ENCODE results near the gene DSCAM. TPM values are rescaled to one million over a fixed set of nuclear protein-coding genes. Genes with fewer than 3 reads are reported as not detected.
"Not testable (repeated sequence)": the region's sequence is repeated elsewhere in the genome, so short reads cannot be mapped to it uniquely, and the experiment has no call there.

Gene DSCAM
- total and polyA plus RNA-seq, 4 donors: 0.02 to 0.25 (median 0.09) TPM

DNA sequence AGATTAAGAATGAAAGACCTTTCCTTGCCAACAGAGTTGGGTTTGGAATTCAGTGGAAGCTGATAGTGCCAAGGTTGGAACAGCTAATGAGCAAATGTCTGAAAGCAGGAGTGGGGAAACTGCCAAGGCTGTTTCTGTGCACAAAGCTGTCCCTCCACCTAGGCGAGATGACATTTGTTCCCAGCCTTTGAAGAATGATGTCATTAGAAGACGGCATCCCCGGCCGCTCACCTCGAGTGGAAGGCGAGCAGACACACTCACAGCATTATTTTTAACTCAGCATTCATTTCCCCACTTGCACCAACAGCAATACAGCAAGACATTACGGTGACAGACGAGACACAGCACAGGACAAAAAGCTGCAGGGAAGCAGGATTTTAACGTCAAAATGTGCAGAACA, 515.8 kb downstream of the DSCAM start:
- Histone ChIP-seq H3K4me1 (ENCODE audit: control insufficient read depth in 5 of 5, insufficient read depth in 5 of 5, low read length in 5 of 5) (no peaks in the 10 kb centered on the region), H3K9ac (ENCODE audit: insufficient read depth in 1 of 2, low read length in 2 of 2) (no peak overlapping the region), H3K27me3 (ENCODE audit: control insufficient read depth in 3 of 3, insufficient read depth in 3 of 3, low read length in 2 of 3) (no peaks in the 10 kb centered on the region), H3K36me3 (ENCODE audit: control insufficient read depth in 4 of 4, insufficient read depth in 4 of 4, low read length in 4 of 4) (no peaks in the 10 kb centered on the region), H3K9me3 (ENCODE audit: control insufficient read depth in 4 of 4, insufficient read depth in 3 of 4, low read length in 3 of 4) (no peaks in the 10 kb centered on the region), H3K27ac (ENCODE audit: low read depth in 1 of 2, low read length in 1 of 2) (no peak overlapping the region), H3K4me3 (no peak overlapping the region)
- TF ChIP-seq, protein P1, sequence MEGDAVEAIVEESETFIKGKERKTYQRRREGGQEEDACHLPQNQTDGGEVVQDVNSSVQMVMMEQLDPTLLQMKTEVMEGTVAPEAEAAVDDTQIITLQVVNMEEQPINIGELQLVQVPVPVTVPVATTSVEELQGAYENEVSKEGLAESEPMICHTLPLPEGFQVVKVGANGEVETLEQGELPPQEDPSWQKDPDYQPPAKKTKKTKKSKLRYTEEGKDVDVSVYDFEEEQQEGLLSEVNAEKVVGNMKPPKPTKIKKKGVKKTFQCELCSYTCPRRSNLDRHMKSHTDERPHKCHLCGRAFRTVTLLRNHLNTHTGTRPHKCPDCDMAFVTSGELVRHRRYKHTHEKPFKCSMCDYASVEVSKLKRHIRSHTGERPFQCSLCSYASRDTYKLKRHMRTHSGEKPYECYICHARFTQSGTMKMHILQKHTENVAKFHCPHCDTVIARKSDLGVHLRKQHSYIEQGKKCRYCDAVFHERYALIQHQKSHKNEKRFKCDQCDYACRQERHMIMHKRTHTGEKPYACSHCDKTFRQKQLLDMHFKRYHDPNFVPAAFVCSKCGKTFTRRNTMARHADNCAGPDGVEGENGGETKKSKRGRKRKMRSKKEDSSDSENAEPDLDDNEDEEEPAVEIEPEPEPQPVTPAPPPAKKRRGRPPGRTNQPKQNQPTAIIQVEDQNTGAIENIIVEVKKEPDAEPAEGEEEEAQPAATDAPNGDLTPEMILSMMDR (IDR thresholded peaks at IDR 0.05; ENCODE audit: control extremely low read depth, extremely low read depth): no peak
- DNase-seq (no peak), ATAC-seq (ENCODE audit: insufficient read depth, low FRiP score) (no peak)
- 42 to 60% methylated on average over 9 of the region's 9 CpGs for WGBS, 2 donors

DNA sequence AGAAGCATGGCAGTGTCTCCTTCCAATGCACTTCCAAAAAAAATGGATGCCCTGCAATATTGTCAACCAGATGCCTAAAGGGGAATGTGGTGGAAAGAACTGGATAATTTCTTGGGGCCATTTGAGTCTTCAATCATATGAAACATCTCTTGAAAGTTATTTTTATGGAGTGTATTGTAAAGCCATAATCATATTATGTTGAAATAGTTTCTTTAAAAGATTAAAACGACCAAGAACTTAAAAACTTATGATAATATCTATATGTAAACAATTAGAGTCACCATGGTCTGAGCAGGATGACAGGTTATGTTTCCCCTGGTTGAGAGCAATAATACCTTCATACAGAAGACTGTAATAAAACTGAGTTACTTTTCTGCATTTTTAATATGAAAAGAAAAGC, 522.6 kb downstream of the DSCAM start:
- Histone ChIP-seq H3K27ac (ENCODE audit: low read depth in 1 of 2, low read length in 1 of 2) (no peak overlapping the region), H3K27me3 (ENCODE audit: control insufficient read depth in 3 of 3, insufficient read depth in 3 of 3, low read length in 2 of 3) (no peaks in the 10 kb centered on the region), H3K36me3 (ENCODE audit: control insufficient read depth in 4 of 4, insufficient read depth in 4 of 4, low read length in 4 of 4) (no peaks in the 10 kb centered on the region), H3K4me1 (ENCODE audit: control insufficient read depth in 5 of 5, insufficient read depth in 5 of 5, low read length in 5 of 5) (no peaks in the 10 kb centered on the region), H3K4me3 (no peak overlapping the region), H3K9ac (ENCODE audit: insufficient read depth in 1 of 2, low read length in 2 of 2) (no peak overlapping the region), H3K9me3 (ENCODE audit: control insufficient read depth in 4 of 4, insufficient read depth in 3 of 4, low read length in 3 of 4) (no peaks in the 10 kb centered on the region)
- DNase-seq (no peak), ATAC-seq (ENCODE audit: insufficient read depth, low FRiP score) (no peak)
- WGBS, 2 donors: 14 to 38% methylated on average over 1 of the region's 1 CpG
- TF ChIP-seq, protein P1 (IDR thresholded peaks at IDR 0.05; ENCODE audit: control extremely low read depth, extremely low read depth): no peak

DNA sequence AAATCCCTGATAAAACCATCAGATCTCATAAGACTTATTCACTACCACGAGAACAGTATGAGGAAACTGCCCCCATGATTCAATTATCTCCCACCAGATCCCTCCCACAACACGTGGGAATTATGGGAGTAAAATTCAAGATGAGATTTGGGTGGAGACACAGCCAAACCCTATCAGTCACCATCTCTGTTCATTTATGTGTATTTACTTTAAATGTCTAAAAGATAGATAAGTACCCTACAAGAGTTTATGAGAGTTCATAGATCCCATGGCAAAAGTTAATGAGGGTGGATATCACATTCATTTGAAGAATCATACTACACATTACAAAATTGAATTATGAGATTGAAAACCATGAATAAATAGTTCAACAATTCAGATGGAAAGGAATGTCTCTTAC, 526.2 kb downstream of the DSCAM start:
- not testable (repeated sequence) for H3K36me3 ChIP-seq (ENCODE audit: control insufficient read depth in 4 of 4, insufficient read depth in 4 of 4, low read length in 4 of 4); H3K27me3 ChIP-seq (ENCODE audit: control insufficient read depth in 3 of 3, insufficient read depth in 3 of 3, low read length in 2 of 3); H3K4me1 ChIP-seq (ENCODE audit: control insufficient read depth in 5 of 5, insufficient read depth in 5 of 5, low read length in 5 of 5); H3K4me3 ChIP-seq; ATAC-seq (ENCODE audit: insufficient read depth, low FRiP score); DNase-seq; H3K27ac ChIP-seq (ENCODE audit: low read depth in 1 of 2, low read length in 1 of 2); H3K9me3 ChIP-seq (ENCODE audit: control insufficient read depth in 4 of 4, insufficient read depth in 3 of 4, low read length in 3 of 4); H3K9ac ChIP-seq (ENCODE audit: insufficient read depth in 1 of 2, low read length in 2 of 2)
- 52 to 55% methylated on average over 2 of the region's 2 CpGs for WGBS, 2 donors

DNA sequence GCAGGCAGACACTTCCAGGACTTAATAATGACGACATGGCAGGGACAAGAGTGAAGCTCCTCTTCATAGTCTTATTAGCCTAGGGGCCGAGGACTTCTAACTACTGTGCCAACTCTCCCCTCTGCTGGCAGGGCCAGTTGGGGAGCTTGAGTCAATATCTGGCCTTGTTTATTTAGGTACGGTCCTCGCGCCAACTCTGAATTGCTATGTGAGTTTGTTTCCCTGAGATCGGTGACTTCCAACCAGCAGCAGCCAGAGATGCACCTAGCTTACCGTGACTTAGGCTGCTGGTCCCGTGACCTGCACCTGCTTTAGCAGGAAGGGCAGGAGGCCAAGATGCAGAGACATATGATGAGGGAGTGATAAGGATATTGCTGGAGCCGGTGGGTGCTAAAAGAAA, 528.6 kb downstream of the DSCAM start:
- no peaks in the 10 kb centered on the region for H3K36me3 ChIP-seq (ENCODE audit: control insufficient read depth in 4 of 4, insufficient read depth in 4 of 4, low read length in 4 of 4)
- H3K9ac ChIP-seq (ENCODE audit: insufficient read depth in 1 of 2, low read length in 2 of 2): no peak overlapping the region
- H3K4me1 ChIP-seq (ENCODE audit: control insufficient read depth in 5 of 5, insufficient read depth in 5 of 5, low read length in 5 of 5): no peaks in the 10 kb centered on the region
- H3K27ac ChIP-seq (ENCODE audit: low read depth in 1 of 2, low read length in 1 of 2): no peak overlapping the region
- H3K4me3 ChIP-seq: no peak overlapping the region
- 93% methylated on average over 9 of the region's 9 CpGs for WGBS, 2 donors
- no peaks in the 10 kb centered on the region for H3K27me3 ChIP-seq (ENCODE audit: control insufficient read depth in 3 of 3, insufficient read depth in 3 of 3, low read length in 2 of 3)
- no peaks in the 10 kb centered on the region for H3K9me3 ChIP-seq (ENCODE audit: control insufficient read depth in 4 of 4, insufficient read depth in 3 of 4, low read length in 3 of 4)
- TF ChIP-seq, protein P1 (IDR thresholded peaks at IDR 0.05; ENCODE audit: control extremely low read depth, extremely low read depth): no peak
- ATAC-seq (ENCODE audit: insufficient read depth, low FRiP score): no peak
- DNase-seq: no peak

Measured in lung (tissue), 12 donors.